NT2/D1 (cell line): ENCODE results near the gene GAGE12J.

Experiments used
- SUZ12 ChIP-seq: IDR thresholded peaks from 2 replicates; pipeline ENCODE4 v1.6.1; 2011; ENCODE audit not compliant: insufficient read length, insufficient read depth; ENCODE audit errors: extremely low read depth
- YY1 ChIP-seq: IDR thresholded peaks from 2 replicates; pipeline ENCODE4 v1.6.1; 2011; ENCODE audit not compliant: insufficient read length, insufficient read depth
- ZNF274 ChIP-seq: IDR thresholded peaks from 2 replicates; pipeline ENCODE4 v1.6.1; 2011; ENCODE audit warnings: mild to moderate bottlenecking, low read depth, low read length

- TF ChIP-seq YY1 (no peak), ZNF274 (no peak), SUZ12 (no peak)
Observed at GRCh38 chrX:49277535-49277830, 44.4 kb upstream of the GAGE12J start.
